Smooth muscle cell (in vitro differentiated cells): ENCODE data around the gene ERFE. TPM values are rescaled to one million over a fixed set of nuclear protein-coding genes. Genes with fewer than 3 reads are reported as not detected.
"Not testable (repeated sequence)": the region's sequence is repeated elsewhere in the genome, so short reads cannot be mapped to it uniquely, and the experiment has no call there.

Experiments used
- DNase-seq: peaks from one replicate; lab custom pipeline; 2025; ENCODE audit not compliant: unreplicated experiment; lab: John Stamatoyannopoulos, UW
- H2AFZ ChIP-seq: fragments of 200-600 bp; sonication (generic); 2 replicates; pipeline ENCODE4 v1.6.0; 2016; ENCODE audit warnings: antibody characterized with exemption, low read depth, mild to moderate bottlenecking
- H3F3A ChIP-seq: fragments of 200-600 bp; sonication (generic); 2 replicates; pipeline ENCODE4 v1.6.0; 2017; ENCODE audit warnings: antibody characterized with exemption, low read depth
- H3K27ac ChIP-seq: fragments of 200-600 bp; sonication (generic); 2 replicates; pipeline ENCODE4 v1.5.1; 2016; ENCODE audit warnings: low read depth, mild to moderate bottlenecking
- H3K27me3 ChIP-seq: fragments of 200-600 bp; sonication (generic); 2 replicates; pipeline ENCODE4 v1.6.1; 2016; ENCODE audit warnings: low read depth, mild to moderate bottlenecking
- H3K36me3 ChIP-seq: fragments of 200-600 bp; sonication (generic); 2 replicates; pipeline ENCODE4 v1.5.1; 2016; ENCODE audit warnings: low read depth
- H3K4me1 ChIP-seq: fragments of 200-600 bp; sonication (generic); 2 replicates; pipeline ENCODE4 v1.5.1; 2016; ENCODE audit warnings: low read depth
- H3K4me2 ChIP-seq: fragments of 200-600 bp; sonication (generic); 2 replicates; pipeline ENCODE4 v1.6.0; 2016; ENCODE audit warnings: mild to moderate bottlenecking
- H3K4me3 ChIP-seq: fragments of 200-600 bp; sonication (generic); 2 replicates; pipeline ENCODE4 v1.5.1; 2016; ENCODE audit warnings: mild to moderate bottlenecking
- H3K79me2 ChIP-seq: fragments of 200-600 bp; sonication (generic); 2 replicates; pipeline ENCODE4 v1.6.0; 2016; ENCODE audit warnings: low read depth, mild to moderate bottlenecking
- H3K9ac ChIP-seq: fragments of 200-600 bp; sonication (generic); 2 replicates; pipeline ENCODE4 v1.6.0; 2016; ENCODE audit warnings: low read depth
- H3K9me3 ChIP-seq: fragments of 200-600 bp; sonication (generic); replicated peaks from 2 replicates; pipeline ENCODE4 v1.5.1; 2016; ENCODE audit warnings: low read depth
- H4K20me1 ChIP-seq: fragments of 200-600 bp; sonication (generic); 2 replicates; pipeline ENCODE4 v1.6.0; 2016; ENCODE audit warnings: low read depth
- WGBS: methylation state at CpG from one replicate; pipeline ENCODE4 v1.1.7; 2016; ENCODE audit warnings: low lambda C conversion rate; 5-methylcytosine and 5-hydroxymethylcytosine counted together
- polyA plus RNA-seq: library from polyadenylated mRNA; unstranded; fragments of >200 nt; fragmentation: Nextera tagmentation; extraction: Ambion mirVana; gene quantifications from 2 replicates; pipeline ENCODE4 v1.2.1, GENCODE V29; 2016
- total RNA-seq: library from RNA; depleted of rRNA; stranded (reverse); fragments of >200 nt; gene quantifications from 2 replicates; pipeline ENCODE4 v1.2.3, GENCODE V29; 2014
- TF ChIP-seq, protein P1 (sequence below): fragments of 200-600 bp; sonication (generic); IDR thresholded peaks from 2 replicates; pipeline ENCODE4 v1.5.1; 2017; ENCODE audit warnings: borderline replicate concordance, mild to moderate bottlenecking, antibody characterized with exemption; ENCODE audit not compliant: insufficient read depth, poor library complexity, severe bottlenecking

ERFE gene
- total and polyA plus RNA-seq, 2 experiments from 2014 or later: 2.4 TPM; not detected in 1

DNA sequence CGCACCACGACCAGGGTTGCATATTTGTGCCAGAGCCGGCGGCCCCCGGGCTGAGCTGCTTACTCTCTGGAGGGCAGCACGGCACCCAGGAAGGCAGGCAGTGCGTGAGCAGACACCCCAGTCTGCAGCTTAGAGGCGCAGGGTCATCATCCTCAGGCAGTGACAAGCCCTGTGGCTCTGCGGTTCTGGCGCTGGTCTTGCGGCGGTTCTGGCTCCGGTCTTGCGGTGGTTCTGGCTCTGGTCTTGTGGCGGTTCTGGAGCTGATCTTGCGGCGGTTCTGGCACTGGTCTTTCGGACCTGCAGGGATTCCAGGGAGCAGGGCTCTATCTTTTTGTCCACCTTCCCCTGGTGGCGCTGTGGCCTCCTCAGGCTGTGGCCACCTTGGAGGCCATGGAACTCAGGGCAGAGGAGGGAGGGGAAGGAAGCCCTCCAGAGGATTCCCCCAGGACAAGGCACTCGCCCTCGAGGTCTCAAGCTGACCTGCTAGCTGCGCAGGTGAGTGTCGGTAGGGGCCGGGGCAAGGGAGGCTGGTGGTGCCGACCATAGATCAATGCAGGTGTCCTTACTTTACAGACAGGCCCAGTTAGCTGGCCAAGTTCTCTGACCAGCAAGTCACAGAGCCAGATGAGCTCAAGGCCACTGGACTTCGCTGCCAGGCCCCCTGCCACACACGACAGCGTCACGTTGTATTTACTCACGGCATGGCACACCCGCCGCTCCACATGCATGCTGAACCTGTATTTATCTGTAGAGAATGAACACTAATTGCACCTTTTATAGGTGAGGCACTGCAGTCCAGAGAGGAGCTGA lies 43.7 kb upstream of the ERFE start:
- H3K4me3 ChIP-seq: no peak overlapping the region

DNA sequence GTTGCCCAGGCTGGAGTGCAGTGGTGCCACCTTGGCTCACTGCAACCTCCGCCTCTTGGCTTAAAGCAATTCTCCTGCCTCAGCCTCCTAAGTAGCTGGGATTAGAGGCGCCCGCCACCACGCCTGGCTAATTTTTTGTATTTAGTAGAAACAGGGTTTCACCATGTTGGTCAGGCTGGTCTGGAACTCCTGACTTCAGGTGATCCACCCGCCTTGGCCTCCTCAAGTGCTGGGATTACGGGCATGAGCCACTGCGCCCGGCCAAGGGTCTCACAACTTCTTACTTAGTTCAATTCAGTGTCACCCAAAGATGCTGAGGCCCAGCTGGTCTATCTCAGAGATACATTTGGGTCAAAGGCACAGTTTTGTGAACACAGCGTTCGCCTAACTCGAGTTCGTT lies 43.1 kb upstream of the ERFE start:
- H3K36me3 ChIP-seq, H3K4me2 ChIP-seq, H3K9me3 ChIP-seq, H3K9ac ChIP-seq, H3K79me2 ChIP-seq, H3K27ac ChIP-seq, H2AFZ ChIP-seq, H3F3A ChIP-seq, H3K4me3 ChIP-seq, DNase-seq, H4K20me1 ChIP-seq, H3K4me1 ChIP-seq: not testable (repeated sequence)
- WGBS: 95% methylated on average over 12 of the region's 12 CpGs
- peaks cover 16% of the 10 kb centered on the region for H3K27me3 ChIP-seq

More for the DNA sequence above, 43.7 kb upstream of the ERFE start:
- DNase-seq: no peak
- Histone ChIP-seq H3K9ac (no peak overlapping the region), H3K27ac (no peak overlapping the region), H3K79me2 (no peaks in the 10 kb centered on the region), H3K36me3 (no peaks in the 10 kb centered on the region), H4K20me1 (no peaks in the 10 kb centered on the region), H3K27me3 (peaks cover 10% of the 10 kb centered on the region), H3K4me1 (no peaks in the 10 kb centered on the region), H3K9me3 (peaks cover 6% of the 10 kb centered on the region), H2AFZ (no peak overlapping the region), H3K4me2 (no peak overlapping the region), H3F3A (no peaks in the 10 kb centered on the region)
- TF ChIP-seq, protein P1, sequence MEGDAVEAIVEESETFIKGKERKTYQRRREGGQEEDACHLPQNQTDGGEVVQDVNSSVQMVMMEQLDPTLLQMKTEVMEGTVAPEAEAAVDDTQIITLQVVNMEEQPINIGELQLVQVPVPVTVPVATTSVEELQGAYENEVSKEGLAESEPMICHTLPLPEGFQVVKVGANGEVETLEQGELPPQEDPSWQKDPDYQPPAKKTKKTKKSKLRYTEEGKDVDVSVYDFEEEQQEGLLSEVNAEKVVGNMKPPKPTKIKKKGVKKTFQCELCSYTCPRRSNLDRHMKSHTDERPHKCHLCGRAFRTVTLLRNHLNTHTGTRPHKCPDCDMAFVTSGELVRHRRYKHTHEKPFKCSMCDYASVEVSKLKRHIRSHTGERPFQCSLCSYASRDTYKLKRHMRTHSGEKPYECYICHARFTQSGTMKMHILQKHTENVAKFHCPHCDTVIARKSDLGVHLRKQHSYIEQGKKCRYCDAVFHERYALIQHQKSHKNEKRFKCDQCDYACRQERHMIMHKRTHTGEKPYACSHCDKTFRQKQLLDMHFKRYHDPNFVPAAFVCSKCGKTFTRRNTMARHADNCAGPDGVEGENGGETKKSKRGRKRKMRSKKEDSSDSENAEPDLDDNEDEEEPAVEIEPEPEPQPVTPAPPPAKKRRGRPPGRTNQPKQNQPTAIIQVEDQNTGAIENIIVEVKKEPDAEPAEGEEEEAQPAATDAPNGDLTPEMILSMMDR: no peak
- 95% methylated on average over 32 of the region's 32 CpGs for WGBS

DNA sequence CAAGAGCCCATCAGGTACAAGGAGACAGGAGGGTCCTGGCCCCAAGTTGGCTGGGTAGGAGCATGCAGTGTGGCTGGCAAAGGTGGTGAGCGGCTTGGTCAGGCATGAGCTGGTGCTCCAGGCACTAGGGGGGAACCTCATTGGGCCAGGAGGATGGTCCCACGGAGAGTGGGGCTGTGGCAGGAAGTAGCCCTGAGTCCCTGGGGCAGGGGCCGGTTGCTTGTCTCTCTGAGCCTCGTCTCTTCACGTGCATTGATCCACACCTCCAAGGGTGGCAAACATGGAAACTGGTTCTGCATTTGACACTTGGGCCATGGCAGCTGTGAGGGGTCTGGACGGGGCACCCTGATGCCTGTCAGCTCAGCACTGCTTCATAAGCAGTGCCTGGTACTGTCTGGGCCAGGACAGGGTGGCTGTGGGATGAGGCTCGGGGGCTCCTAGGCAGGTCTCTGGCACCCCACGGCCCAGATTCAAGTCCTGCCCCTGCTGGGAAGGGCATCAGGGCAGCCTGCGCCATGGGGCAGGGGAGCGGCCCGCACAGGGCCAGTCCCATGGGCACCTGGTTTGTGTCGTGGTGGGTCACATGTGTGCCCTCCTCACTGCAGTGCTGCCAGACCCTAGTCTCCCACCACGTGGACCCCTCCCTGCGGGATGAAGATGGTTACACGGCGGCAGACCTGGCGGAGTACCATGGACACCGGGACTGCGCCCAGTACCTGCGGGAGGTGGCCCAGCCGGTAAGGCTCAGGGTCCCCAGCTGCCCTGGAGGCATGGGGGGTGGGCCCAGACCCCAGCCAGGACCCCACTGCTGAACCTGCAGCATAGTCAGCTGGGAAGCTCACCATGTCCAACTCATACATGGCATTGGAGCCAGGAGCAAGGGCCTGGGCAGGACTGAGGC lies 42.2 kb upstream of the ERFE start:
- TF ChIP-seq, protein P1: no peak
- DNase-seq: no peak
- Histone ChIP-seq H3F3A (no peaks in the 10 kb centered on the region), H3K4me2 (no peak overlapping the region), H3K9me3 (peaks cover 6% of the 10 kb centered on the region), H3K4me3 (no peak overlapping the region), H3K36me3 (no peaks in the 10 kb centered on the region), H3K4me1 (no peaks in the 10 kb centered on the region), H4K20me1 (no peaks in the 10 kb centered on the region), H3K27me3 (peaks cover 16% of the 10 kb centered on the region), H3K9ac (no peak overlapping the region), H2AFZ (no peak overlapping the region), H3K27ac (no peak overlapping the region), H3K79me2 (no peaks in the 10 kb centered on the region)
- 95% methylated on average over 21 of the region's 21 CpGs for WGBS
